Effector CD4-positive, alpha-beta T cell (primary cell): ENCODE measurements around the gene TMF1.

Experiments
- DNase-seq: peaks from one replicate; pipeline ENCODE4 v3.0.0-alpha.2; 2020

TMF1 gene

GRCh38 chr3:68974711-68975110 lies 77.4 kb downstream of the TMF1 start:
- DNase-seq = no peak

- no peak for DNase-seq
Measured at GRCh38 chr3:68973639-68974038, 78.5 kb downstream of the TMF1 start.

DNA sequence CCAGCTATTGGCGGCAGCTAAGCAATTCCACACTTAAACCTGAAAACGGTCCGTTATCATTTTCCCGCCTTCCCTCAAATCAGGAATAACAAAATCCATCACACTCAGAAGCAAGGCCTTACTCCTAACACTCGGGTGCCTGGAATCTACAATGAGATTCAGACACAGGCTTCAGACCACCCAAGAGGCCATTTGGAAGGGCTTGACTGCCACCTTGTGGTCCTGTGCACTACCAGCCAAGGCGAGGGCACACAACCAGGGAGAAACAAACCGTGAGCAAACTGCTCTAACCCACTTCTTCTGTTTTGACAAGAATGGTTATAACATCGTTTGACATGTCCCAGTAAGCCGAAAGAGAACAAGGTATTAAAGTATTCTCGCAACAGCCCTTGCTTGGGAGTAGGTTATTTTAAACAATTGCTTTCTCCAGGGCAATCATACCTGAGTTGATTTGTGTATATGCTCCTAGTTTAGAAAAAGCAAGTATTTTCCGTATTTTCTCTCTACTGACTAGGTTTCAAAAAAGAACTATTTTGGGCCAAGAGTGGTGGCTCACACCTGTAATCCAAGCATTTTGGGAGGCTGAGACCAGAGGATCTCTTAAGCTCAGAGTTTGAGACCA lies 79.7 kb downstream of the TMF1 start:
- DNase-seq = no peak
